ENCODE data around the gene IGF1R. TPM values are rescaled to one million over a fixed set of nuclear protein-coding genes. Genes with fewer than 3 reads are reported as not detected.

The IGF1R gene
- total RNA-seq, 1 donor from 2014 or later: 97.7 TPM

DNA sequence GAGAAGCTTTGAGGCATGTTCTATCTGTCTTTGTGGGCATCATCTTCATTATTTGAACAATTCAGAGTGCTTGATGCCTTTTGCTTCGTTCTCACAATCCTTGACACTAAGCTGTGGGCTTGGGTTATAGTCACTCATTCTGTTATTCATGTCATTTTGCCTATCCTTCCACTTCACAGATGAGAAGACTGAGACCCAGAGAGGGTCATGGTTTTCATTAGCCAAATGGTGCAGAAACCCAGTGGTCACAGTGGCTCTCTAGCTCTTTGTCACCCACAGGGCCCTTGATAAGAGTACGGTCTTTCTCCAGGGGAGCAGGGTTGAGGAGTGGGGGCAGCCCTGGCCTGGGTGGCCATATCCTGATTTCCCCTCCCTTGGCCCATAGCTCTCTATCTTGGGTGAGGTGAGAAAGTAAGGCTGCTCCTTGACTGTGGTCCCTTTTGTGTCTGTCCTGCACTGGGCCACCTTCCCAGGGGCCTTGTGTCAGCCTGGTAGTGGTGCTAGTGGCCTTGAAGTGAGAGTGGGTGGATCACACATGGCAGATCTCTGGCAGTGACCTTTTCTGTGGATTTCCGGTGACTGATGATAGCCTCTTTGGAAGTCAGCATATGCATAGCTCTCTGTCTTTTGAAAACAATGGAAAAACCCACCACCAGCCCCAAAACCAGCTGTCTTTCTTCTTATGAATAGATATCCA, 130.1 kb downstream of the IGF1R start:
- Histone ChIP-seq H3K27me3 (no peaks in the 10 kb centered on the region), H3K4me3 (no peak overlapping the region), H3K36me3 (no peaks in the 10 kb centered on the region), H3K27ac (no peak overlapping the region), H3K4me1 (peaks cover 48% of the 10 kb centered on the region), H3K9me3 (no peaks in the 10 kb centered on the region)
- no peak for DNase-seq (ENCODE audit: extremely low spot score in 2 of 2)
- intact Hi-C loops (cut with DNase I): no loop called here
- TF ChIP-seq CTCF (IDR thresholded peaks at IDR 0.05): no peak

GRCh38 chr15:98778960-98779359, 130.6 kb downstream of the IGF1R start:
- intact Hi-C loops (cut with DNase I): no loop called here
- no peak overlapping the region for H3K4me3 ChIP-seq
- H3K27me3 ChIP-seq: no peaks in the 10 kb centered on the region
- no peaks in the 10 kb centered on the region for H3K36me3 ChIP-seq
- H3K9me3 ChIP-seq: no peaks in the 10 kb centered on the region
- DNase-seq (ENCODE audit: extremely low spot score in 2 of 2): no peak
- H3K4me1 ChIP-seq: peaks cover 44% of the 10 kb centered on the region
- TF ChIP-seq CTCF (IDR thresholded peaks at IDR 0.05) (no peak), POLR2A (IDR thresholded peaks at IDR 0.05) (no peak), POLR2AphosphoS5 (IDR thresholded peaks at IDR 0.05; ENCODE audit: insufficient read depth in 1 of 2, low read depth in 1 of 2) (no peak)
- H3K27ac ChIP-seq: no peak overlapping the region

GRCh38 chr15:98779463-98780071, 131.2 kb downstream of the IGF1R start:
- H3K36me3 ChIP-seq: no peaks in the 10 kb centered on the region
- no peaks in the 10 kb centered on the region for H3K9me3 ChIP-seq
- peak; percentile 15 to 45 for TF ChIP-seq POLR2AphosphoS5 (IDR thresholded peaks at IDR 0.05; ENCODE audit: insufficient read depth in 1 of 2, low read depth in 1 of 2)
- TF ChIP-seq POLR2A (IDR thresholded peaks at IDR 0.05): no peak
- TF ChIP-seq CTCF (IDR thresholded peaks at IDR 0.05): peak; percentile 75 to 80 (median 77)
- H3K4me1 ChIP-seq: peaks cover 44% of the 10 kb centered on the region
- H3K27me3 ChIP-seq: no peaks in the 10 kb centered on the region
- intact Hi-C loops (cut with DNase I): no loop called here
- no peak overlapping the region for H3K4me3 ChIP-seq
- no peak overlapping the region for H3K27ac ChIP-seq
- DNase-seq (ENCODE audit: extremely low spot score in 2 of 2): no peak

GRCh38 chr15:98781838-98782237, 133.5 kb downstream of the IGF1R start:
- no peak overlapping the region for H3K27ac ChIP-seq
- TF ChIP-seq POLR2AphosphoS5 (IDR thresholded peaks at IDR 0.05; ENCODE audit: insufficient read depth in 1 of 2, low read depth in 1 of 2) (no peak), POLR2A (IDR thresholded peaks at IDR 0.05) (no peak), CTCF (IDR thresholded peaks at IDR 0.05) (no peak)
- H3K4me1 ChIP-seq: peaks cover 37% of the 10 kb centered on the region
- no peak for DNase-seq (ENCODE audit: extremely low spot score in 2 of 2)
- H3K9me3 ChIP-seq: no peaks in the 10 kb centered on the region
- intact Hi-C loops (cut with DNase I): no loop called here
- no peak overlapping the region for H3K4me3 ChIP-seq
- H3K36me3 ChIP-seq: no peaks in the 10 kb centered on the region
- H3K27me3 ChIP-seq: no peaks in the 10 kb centered on the region

DNA sequence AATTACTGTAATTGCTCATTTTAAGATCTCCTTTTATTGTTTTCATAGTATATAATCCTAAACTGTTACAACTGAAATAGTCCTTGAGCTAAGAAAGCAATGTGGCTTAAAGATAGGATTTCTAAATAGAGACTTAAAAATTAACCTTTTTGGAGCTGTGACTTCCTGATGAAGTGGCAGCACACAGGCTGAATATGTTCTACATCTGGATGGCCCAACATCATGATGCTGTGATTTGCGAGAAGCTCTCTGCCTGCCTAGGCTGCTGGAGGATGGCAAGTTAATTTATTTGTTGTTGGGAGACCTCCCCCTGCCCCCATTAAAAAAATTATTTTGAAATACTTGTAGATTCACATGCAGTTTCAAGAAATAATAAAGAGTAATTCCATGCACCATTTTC, 134.5 kb downstream of the IGF1R start:
- DNase-seq (ENCODE audit: extremely low spot score in 2 of 2): no peak
- Histone ChIP-seq H3K27me3 (no peaks in the 10 kb centered on the region), H3K4me1 (peaks cover 37% of the 10 kb centered on the region), H3K9me3 (no peaks in the 10 kb centered on the region), H3K4me3 (no peak overlapping the region), H3K36me3 (no peaks in the 10 kb centered on the region), H3K27ac (no peak overlapping the region)
- no peak for TF ChIP-seq POLR2AphosphoS5 (IDR thresholded peaks at IDR 0.05; ENCODE audit: insufficient read depth in 1 of 2, low read depth in 1 of 2)
- TF ChIP-seq POLR2A (IDR thresholded peaks at IDR 0.05): no peak
- TF ChIP-seq CTCF (IDR thresholded peaks at IDR 0.05): no peak
- intact Hi-C loops (cut with DNase I): no loop called here
